Measurements from ENCODE around the gene TMEM59L. TPM values are rescaled to one million over a fixed set of nuclear protein-coding genes. Genes with fewer than 3 reads are reported as not detected.

TMEM59L gene
- total and polyA plus RNA-seq, 9 of the 15 experiments (the other 6 are each of a cell fraction or from before 2014, with no cell fraction given): 0.37 TPM; not detected in 8

GRCh38 chr19:18587962-18588610 is 24.6 kb upstream of the TMEM59L start (continued):
- TF ChIP-seq MGA (IDR thresholded peaks at IDR 0.05) (peak; percentile 56), JUN (IDR thresholded peaks at IDR 0.05; ENCODE audit: borderline replicate concordance, low read depth, low read length) (no peak), JUN (CRISPR knock-in tag; IDR thresholded peaks at IDR 0.05; ENCODE audit: borderline replicate concordance) (no peak), USF1 (CRISPR knock-in tag; IDR thresholded peaks at IDR 0.05) (no peak), ZNF609 (CRISPR knock-in tag; IDR thresholded peaks at IDR 0.05; ENCODE audit: borderline replicate concordance) (no peak), ZNF143 (CRISPR knock-in tag; IDR thresholded peaks at IDR 0.05) (no peak), ZNF121 (CRISPR knock-in tag; conservative IDR thresholded peaks at IDR 0.05) (0 out of 2 replicates have a peak, but pooled peaks have one; percentile 3), ZNF764 (CRISPR knock-in tag; IDR thresholded peaks at IDR 0.05; ENCODE audit: low read depth) (no peak)
